ENCODE results near the gene SMIM36.
"Not testable (repeated sequence)": the region's sequence is repeated elsewhere in the genome, so short reads cannot be mapped to it uniquely, and the experiment has no call there.

The SMIM36 gene

GRCh38 chr17:55500103-55500502 is 11.1 kb downstream of the SMIM36 start:
- DNase-seq = no peak

- DNase-seq = no peak
These were observed 15.0 kb downstream of the SMIM36 start for GRCh38 chr17:55496094-55496881.

GRCh38 chr17:55495239-55495638 is 16.0 kb downstream of the SMIM36 start:
- no peak for DNase-seq

GRCh38 chr17:55492781-55493341 is 18.4 kb downstream of the SMIM36 start:
- DNase-seq = no peak

- no peak for DNase-seq
These were observed 20.9 kb downstream of the SMIM36 start for GRCh38 chr17:55490376-55490775.

GRCh38 chr17:55487695-55488432 is 23.4 kb downstream of the SMIM36 start:
- DNase-seq = no peak

GRCh38 chr17:55484575-55484974 is 26.7 kb downstream of the SMIM36 start:
- DNase-seq = no peak

GRCh38 chr17:55482591-55483389 is 28.5 kb downstream of the SMIM36 start:
- no peak for DNase-seq

GRCh38 chr17:55480631-55481315 is 30.5 kb downstream of the SMIM36 start:
- DNase-seq = no peak

- no peak for DNase-seq
These were observed 31.3 kb downstream of the SMIM36 start for GRCh38 chr17:55479903-55480302.

GRCh38 chr17:55478971-55479370 is 32.3 kb downstream of the SMIM36 start:
- DNase-seq = no peak

GRCh38 chr17:55466671-55467070 is 44.6 kb downstream of the SMIM36 start:
- DNase-seq = no peak

- not testable (repeated sequence) for DNase-seq
These were observed 45.5 kb downstream of the SMIM36 start for GRCh38 chr17:55465771-55466170.

- no peak for DNase-seq
These were observed 47.7 kb downstream of the SMIM36 start for GRCh38 chr17:55463600-55463999.

GRCh38 chr17:55462711-55463110 is 48.5 kb downstream of the SMIM36 start:
- DNase-seq = no peak

GRCh38 chr17:55462234-55462633 is 49.0 kb downstream of the SMIM36 start:
- DNase-seq = no peak

GRCh38 chr17:55458978-55459377 is 52.3 kb downstream of the SMIM36 start:
- no peak for DNase-seq

GRCh38 chr17:55458287-55458900 is 52.9 kb downstream of the SMIM36 start:
- no peak for DNase-seq

- no peak for DNase-seq
These were observed 54.7 kb downstream of the SMIM36 start for GRCh38 chr17:55456307-55457240.

GRCh38 chr17:55454906-55455474 is 56.3 kb downstream of the SMIM36 start:
- no peak for DNase-seq

All from activated T-cell treated with anti-CD3 and anti-CD28 coated beads, Interleukin-2, amount 50 U/mL, for 1 hour (primary cell).